GM19043 (cell line): Measurements from ENCODE around the gene DALRD3.

ENCODE experiments used
- ATAC-seq: cut with Tn5 transposase; IDR thresholded peaks from one replicate; pipeline ENCODE4 v1.9.1; 2021; ENCODE audit warnings: low read depth; ENCODE audit not compliant: unreplicated experiment

DALRD3 gene, protein sequence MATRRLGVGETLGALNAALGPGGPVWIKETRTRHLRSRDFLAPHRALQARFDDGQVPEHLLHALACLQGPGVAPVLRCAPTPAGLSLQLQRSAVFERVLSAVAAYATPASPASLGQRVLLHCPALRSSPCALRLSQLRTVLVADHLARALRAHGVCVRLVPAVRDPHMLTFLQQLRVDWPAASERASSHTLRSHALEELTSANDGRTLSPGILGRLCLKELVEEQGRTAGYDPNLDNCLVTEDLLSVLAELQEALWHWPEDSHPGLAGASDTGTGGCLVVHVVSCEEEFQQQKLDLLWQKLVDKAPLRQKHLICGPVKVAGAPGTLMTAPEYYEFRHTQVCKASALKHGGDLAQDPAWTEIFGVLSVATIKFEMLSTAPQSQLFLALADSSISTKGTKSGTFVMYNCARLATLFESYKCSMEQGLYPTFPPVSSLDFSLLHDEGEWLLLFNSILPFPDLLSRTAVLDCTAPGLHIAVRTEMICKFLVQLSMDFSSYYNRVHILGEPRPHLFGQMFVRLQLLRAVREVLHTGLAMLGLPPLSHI

DNA sequence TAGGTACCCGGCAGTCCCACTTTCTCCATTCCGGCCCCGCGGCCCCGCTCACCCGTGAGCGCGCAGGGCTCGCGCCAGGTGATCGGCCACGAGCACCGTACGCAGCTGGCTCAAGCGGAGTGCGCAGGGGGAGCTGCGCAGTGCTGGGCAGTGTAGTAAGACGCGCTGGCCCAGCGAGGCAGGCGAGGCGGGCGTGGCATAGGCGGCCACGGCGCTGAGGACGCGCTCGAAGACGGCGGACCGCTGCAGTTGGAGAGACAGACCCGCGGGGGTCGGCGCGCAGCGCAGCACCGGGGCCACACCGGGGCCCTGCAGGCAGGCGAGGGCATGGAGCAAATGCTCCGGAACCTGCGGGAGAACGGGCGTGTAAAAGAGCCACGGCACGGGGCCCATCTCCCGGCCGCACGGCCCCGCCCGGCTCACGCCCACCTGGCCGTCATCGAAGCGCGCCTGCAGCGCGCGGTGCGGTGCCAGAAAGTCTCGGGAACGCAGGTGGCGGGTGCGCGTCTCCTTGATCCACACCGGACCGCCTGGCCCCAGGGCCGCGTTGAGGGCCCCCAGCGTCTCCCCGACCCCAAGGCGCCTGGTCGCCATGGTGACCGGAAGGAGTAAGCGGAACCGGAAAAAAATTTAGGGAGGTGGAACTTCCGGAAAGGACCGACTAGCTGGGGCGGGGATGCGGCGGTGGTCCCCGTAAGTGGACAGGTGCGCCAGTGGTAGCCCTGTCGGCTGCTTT is at the start of gene DALRD3:
TSS of gene DALRD3 (minus strand) at position 610 of the 736 bp plus-strand sequence. CDS start at position 594, 16 bp downstream.
- ATAC-seq, result no peak

DNA sequence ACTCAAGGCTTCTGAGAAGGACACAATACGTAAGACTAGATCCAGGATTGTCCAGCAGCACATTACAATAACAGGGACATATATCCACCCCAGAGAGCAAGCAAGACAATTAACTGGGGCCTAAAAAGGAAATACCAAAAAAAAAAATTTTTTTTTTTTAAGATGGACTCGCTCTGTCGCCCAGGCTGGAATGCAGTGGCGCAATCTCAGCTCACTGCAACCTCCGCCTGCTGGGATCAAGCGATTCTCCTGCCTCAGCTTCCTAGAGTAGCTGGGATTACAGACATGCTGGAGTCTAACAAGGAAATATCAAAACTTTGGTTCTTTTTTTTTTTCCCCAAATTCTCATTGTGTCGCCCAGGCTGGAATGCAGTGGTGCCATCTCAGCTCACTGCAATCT is 39.6 kb upstream of the DALRD3 start:
- no peak for ATAC-seq

DNA sequence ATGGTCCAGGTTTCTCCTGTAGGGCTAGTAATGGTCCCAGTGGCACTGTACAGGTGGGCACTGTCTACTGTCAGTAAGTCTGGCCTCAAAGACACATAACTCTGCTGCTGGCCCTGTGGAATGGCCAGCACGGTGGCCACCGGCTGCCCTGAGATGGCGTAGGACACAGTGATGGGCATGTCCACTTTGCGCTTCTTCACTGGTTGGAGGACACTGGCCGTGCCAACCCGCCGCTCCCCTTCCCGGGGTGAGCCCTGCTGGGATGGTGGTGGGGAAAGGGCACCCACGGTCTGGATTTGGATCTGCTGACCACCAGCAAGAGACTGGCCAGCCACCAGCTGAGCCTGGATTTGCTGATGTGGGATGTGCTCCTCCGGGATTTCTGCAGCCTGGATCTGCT is 38.9 kb upstream of the DALRD3 start:
- no peak for ATAC-seq

DNA sequence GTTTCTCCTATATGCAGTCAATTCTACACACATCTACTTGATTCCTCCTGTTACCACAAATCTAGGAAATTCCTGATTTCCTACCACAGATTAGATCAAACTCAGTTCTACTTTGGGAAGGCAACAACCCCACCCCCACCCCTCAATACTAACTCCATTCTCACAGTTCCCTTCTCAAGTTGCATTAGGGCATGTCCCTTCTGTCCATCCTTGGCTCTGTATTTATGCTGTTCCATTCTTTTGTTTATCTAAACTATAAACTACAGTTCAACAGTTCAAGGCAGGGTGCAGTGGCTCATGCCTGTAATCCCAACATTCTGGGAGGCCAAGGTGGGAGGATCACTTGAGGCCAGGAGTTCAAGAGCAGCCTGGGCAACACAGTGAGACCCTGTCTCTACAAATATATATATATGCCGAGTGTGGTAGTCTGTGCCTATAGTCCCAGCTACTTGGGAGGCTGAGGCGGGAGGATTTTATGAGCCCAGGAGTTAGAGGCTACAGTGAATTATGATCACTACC is 36.0 kb upstream of the DALRD3 start:
- no peak for ATAC-seq

DNA sequence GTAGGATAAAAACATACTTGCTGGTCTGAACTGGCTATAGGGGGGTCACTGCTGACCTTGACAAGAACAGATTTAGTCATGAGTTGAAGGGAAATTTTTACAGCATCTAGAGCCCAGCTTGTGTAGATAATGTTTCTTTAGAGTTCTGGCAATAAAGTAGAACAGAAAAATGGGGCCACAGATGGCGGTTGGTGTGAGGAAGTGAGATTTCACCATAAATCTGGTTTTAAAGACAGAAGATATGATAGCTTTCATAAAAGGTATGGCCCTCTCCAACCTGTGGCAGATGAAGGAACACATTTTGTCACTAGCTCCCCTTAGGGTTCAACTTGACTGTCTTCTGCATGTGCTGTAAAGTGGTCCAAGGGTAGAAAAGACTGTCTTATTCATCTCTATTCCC is 35.2 kb upstream of the DALRD3 start:
- ATAC-seq, result no peak

DNA sequence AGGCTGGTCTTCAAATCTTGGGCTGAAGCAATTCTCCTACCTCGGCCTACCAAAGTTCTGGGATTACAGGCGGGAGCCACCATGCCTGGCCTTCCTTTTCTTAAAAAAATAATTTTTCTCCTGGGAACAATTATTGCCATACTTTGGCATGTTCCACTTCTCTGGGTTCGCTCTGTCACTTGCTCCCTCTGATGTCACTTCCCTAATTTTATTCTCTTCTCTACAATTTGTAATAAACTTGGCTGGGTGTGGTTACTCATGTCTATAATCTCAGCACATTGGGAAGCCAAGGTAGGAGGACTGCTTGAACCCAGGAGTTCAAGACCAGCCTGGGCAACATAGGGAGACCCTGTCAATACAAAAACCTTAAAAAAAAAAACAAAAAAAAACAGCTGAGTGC is 16.9 kb upstream of the DALRD3 start:
- ATAC-seq, result no peak

DNA sequence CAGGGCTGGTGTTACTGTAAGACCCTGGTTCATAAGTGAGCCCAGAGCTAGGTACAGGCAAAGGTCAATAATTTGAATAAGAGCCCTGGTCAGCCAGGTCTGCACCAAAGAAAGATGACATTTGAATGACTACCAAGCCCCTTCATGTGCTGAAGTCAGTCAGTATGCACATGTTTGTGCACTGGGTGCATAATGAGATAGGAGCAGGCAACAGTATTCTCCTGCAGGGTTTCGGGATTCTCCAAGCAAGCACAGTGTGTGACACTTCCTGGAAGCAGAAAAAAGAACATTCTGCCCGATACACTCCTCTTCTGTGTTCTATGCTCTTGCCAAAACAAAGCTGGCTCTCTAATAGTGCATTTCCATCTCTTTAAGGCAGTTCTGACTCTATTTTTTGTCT is 16.3 kb upstream of the DALRD3 start:
- no peak for ATAC-seq

DNA sequence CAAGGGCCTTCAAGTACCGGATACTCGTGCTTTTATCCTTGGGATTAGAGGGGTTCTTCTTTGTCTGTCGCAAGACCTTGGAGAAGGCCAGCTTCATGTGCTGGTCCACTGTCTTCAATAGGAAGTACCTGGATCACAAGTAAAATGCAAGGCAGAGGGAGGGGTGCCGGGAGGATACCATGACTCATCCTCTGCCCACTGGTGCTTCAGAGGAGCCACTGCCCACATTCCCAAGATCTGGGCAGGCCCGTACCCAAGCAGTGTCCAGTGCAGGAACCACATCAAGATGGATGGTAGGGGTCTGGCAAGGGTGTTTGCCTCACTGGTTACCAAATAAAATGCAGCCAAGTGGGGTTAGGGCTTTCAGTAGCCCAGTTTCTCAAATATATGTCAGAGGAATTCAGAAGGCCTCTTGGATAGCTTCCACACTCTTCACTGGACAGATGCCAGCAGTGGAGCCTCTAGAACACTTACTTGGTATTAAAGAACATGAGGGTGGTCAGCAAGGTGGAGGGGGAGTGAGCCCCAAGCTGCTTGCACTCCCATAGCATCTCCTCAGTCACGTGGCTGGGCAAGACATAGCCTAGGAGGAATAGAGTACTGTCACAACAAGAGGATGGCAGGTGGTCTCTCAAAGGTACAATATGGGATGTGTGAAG is 14.4 kb upstream of the DALRD3 start:
- no peak for ATAC-seq

DNA sequence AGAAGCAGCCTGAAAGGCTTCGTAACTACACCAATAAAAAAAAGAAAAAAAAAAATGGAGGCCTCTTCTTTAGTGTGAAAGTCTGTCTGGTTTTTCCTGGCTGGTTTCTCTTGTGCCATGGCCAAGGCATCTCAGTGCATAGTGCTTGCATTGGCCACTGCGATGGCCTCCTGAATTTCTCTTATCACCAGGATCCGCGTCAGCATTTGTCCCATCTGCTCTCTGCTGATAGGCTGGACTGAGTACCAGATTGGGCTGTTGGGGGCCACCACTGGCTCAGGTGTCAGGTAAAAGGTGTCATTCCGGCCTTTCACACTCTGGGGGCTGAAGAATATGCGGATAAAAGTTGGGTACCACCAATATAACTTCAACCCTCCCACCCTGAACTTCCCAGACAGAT is 11.9 kb upstream of the DALRD3 start:
- ATAC-seq, result no peak

DNA sequence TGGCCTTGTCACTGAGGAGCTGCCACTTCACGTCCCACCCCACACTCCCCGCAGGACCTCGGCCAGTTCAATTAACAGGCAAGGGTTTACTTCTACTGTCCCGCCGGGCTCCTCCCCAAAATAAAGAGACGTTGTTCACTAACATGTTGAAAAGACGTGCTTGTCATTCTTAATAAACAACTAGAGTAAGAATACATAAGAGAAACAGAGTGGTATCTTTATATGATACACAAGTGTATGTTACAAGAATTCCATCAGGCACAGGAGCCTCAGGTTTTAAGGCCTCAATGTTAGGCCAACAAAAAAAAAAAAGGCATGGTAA is 11.1 kb upstream of the DALRD3 start:
- ATAC-seq, result no peak

DNA sequence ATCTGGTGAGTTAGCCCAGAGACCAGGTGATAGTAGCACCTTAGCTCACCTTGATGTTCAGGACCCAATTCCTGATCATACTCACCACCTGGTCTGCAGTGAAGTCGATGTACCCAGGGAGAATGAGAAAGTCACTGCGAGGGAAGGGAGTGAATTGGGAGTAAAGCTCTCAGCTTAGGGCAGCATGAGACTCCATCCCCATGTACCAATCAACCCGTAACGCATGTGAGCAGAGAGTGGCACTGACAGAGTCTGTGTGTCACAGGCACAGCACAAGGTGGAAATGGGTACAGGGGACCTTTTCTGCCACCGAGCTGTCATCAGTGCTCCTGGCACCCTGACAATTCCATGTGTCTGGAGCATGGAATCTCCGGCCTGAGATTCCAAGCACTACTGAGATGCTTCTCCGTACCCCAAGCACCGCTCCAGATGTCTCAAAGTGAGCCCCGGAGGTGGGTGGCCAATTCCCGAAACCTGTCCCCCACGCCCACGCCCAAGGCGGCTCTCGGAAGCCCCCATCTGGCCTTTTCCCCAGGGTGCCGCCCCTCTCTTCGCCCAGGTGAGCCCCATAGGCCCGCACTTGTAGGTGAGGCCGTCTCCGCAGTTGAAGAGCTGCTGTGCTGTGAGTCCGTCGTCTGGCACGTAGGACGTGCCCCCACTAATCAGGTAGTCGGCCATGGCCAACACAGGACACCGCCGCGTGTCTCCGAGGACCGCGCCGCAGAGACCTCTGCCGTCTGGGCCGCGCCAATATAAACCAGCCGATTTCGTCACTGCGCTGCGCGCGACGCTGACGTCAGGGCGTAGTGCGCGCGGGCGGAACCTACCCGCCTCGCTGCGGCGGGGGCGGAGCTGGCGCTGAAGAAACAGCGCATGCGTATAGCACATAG is 10.5 kb upstream of the DALRD3 start, which contains the start of gene IMPDH2:
TSS of gene IMPDH2 (minus strand) at position 726 of the 890 bp plus-strand sequence. CDS start at position 678, 48 bp downstream.
- ATAC-seq, result peak; percentile 90

DNA sequence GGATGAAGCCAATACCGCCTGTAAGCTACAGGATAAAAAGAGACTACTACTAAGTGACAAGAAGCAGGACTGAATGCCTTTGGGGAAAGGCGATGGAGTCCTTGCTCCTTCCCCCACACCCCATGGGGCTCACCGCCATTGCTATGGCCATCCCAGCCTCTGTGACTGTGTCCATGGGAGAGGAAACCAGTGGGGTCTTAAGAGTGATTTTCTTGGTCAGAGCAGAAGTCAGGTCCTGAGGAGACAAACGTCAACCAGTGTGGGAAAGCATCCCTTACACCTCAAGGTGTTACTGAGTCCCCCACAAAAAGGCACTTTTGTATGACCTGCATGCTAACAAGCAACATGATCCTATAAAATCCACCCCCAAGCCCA is 9.9 kb upstream of the DALRD3 start:
- ATAC-seq, result no peak

DNA sequence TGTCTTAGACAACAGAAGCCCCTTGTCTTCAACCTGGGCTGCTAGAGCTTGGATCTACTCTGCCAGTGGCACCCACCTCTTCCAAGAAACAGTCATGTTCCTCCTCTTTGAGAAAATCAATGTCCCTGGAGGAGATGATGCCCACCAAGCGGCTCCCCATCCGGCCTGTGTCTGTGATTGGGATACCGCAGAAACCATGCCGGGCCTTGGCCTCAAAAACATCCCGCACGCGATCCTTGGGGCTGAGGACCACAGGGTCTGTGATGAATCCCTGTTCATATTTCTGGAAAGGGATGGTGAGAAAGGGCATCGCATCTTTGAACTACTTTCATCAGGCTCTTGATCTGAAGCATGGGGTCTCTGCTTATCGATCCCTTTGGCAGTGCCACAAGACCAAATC is 9.3 kb upstream of the DALRD3 start:
- ATAC-seq, result no peak

DNA sequence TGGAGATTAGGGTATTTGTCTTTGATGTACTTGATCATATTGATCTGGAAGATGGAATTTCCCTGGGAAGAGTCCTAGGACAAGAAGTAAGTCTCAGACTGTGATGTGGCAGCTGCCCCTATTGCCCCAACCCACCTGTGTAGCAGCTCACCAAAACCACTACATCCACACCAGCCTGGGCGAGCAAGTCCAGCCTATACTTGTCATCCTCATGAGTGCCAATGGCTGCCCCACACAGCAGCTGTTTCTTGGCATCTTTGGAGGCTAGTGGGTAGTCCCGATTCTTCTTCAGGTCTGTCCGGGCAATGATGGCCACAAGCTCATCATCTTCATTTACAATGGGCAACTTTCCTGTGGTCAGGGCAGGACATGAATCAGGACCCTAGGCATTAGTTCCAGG is 8.2 kb upstream of the DALRD3 start:
- ATAC-seq, result no peak

DNA sequence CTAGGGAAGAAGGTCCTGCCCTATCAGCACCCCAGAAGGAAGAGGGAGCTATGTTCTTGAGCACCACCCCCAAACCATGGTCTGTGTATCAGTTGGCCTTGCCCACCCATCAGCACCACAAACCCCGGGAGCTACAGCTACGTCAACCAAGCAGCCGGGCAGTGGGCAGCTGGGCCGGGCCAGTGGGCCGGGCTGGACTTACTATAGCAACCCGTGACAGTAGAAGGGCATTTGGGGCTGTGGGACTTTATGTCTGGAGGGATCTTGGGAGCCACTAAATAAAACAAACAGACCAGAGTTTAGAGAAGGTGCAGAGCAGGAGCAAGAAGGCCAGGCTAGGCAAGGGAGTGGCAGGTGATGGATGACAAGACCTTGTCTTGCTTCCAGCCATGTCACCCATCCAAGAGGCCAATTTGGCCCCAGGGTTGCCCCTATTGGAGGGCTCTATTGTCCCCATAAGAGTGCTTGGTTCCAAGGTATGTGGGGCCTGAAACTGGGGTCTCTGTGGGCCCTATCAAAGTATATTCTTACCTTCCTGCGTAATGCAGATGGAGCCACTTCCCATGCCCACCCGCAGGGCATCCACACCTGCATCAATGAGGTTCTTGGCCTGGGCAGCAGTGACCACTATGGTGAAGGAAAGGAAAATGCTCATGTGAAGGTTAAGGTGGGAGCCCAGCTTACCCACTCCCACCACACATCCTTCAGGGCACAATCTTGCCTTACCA is 7.6 kb upstream of the DALRD3 start:
- no peak for ATAC-seq

DNA sequence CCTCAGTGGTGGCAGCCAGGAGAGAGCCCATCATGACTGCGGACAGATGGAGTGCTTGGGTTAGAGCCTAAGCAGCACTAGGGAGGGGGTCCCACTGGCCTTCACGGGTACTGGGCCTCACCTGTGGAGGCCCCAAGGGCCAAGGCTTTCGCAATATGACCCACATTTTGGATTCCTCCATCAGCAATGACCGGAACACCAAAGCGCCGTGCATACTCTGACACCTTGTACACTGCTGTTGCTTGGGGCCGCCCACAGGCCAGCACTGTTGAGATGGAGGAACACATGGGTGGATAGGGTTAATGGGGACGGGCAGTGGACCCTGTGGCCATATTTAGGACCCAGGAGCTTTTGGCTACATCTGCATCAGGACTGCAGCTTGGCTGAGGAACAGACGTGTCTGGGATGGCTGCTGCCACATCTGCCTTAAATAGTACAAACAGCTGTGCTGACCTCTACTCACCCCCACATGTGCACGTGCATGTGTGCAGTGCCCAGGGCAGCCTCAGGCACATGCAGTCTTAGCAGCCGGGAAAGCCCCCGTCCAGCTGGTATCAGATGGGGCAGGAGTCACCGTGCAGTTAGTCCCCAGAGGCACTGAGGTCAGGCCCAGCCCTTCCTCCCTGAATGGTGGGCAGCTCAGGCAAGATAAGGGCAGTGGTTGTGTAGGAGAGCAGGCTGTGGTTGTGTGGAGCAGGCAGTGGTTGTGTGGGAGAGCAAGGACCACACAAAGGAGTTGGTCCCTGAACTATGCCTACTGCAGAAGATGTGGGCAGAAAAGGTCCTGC is 6.8 kb upstream of the DALRD3 start:
- ATAC-seq, result no peak

DNA sequence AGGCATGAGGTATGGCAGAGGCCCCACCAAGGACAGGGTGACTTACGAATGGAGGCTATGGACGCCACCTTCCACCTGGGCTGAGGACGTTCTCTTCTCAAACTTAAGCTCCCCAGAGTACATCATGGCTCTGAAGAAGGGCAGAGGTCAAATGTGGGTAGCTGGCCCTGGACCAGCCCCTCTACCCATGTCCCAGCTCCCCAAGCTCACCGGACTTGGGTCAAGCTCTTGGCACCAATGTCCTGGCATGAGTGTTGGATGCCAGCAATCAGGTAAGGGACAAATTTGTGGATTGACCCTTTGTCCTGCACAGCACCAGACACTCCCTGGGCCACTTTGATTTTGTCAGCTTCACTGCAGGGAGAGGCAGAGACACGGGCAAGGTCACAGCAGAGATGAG is 6.1 kb upstream of the DALRD3 start:
- no peak for ATAC-seq

DNA sequence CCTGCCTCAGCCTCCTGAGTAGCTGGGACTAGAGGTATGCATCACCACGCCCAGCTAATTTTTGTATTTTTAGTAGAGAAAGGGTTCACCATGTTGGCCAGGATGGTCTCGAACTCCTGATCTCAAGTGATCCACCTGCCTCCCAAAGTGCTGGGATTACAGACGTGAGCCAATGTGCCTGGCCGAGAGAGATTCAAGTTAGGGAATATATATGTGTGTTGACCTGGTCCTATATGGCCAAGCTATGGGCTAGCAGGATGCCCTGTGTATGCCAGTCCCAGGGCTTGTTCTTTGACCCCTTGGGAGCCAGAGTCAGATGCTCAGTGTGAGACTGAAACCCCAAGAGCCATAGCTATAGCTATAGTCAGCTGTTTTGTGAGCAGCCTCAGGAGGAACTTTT is 5.4 kb upstream of the DALRD3 start:
- ATAC-seq, result no peak

DNA sequence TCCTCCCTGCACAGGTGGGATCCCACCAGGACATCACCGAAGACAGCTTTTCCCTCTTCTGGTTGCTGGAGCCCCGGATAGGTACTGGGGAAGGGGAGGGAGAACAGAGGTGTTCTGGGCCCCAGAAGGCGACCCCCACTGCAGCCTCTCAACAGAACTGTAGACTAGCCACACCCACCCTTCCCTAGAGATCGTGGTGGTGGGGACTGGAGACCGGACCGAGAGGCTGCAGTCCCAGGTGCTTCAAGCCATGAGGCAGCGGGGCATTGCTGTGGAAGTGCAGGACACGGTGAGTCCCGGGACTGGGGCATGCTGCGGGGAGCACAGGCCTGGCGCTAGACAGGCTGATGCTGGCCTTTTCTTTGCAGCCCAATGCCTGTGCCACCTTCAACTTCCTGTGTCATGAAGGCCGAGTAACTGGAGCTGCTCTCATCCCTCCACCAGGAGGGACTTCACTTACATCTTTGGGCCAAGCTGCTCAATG is 4.3 kb upstream of the DALRD3 start:
- no peak for ATAC-seq
